ENCODE data around the gene RUFY1. TPM values are rescaled to one million over a fixed set of nuclear protein-coding genes. Genes with fewer than 3 reads are reported as not detected.

The RUFY1 gene
- total RNA-seq, 4 donors from 2014 or later = 49.8 to 75.0 (median 63.0) TPM

- H3K36me3 ChIP-seq = peaks cover 26 to 28% of the 10 kb centered on the region in 2 donors
- H3K27me3 ChIP-seq = no peaks in the 10 kb centered on the region
- DNase-seq = no peak
- H3K4me3 ChIP-seq (replicated peaks in 1 of 3) = no peak overlapping the region
- no peaks in the 10 kb centered on the region for H3K4me1 ChIP-seq
- H3K27ac ChIP-seq = no peak overlapping the region
- intact Hi-C loops (cut with DNase I) = no loop called here
- 97 to 98% methylated on average over 42 of the region's 42 CpGs for WGBS, 2 donors
- TF ChIP-seq CTCF (IDR thresholded peaks at IDR 0.05) (no peak), POLR2A (IDR thresholded peaks at IDR 0.05) (no peak)
- H3K9me3 ChIP-seq = no peaks in the 10 kb centered on the region
Measured at GRCh38 chr5:179577286-179577960, 27.1 kb downstream of the RUFY1 start.

DNA sequence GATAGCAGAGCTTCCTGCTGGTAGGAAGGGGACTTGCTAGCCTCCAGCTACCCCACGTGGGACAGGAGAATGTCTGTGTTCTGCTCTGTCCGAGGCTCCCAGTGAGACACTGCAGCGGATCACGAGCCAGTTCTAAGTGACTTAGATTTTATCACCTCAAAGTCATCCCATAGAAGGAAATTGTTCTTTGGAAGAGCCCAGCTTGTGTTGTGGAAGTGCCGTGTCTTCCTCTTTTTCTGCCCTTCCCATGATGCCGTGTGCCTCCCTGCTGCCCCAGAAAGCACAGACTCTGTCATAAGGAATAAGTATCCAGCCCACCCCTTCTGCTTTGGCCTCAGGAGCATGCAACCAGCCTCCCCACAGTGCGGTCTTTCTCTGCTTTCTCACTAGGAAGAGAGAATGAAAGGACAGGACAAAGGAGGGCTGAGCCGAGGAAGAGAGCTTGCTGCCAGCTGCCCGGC is 35.6 kb downstream of the RUFY1 start:
- DNase-seq = no peak
- TF ChIP-seq CTCF (IDR thresholded peaks at IDR 0.05) (no peak), POLR2A (IDR thresholded peaks at IDR 0.05) (no peak)
- no peaks in the 10 kb centered on the region for H3K9me3 ChIP-seq
- H3K27me3 ChIP-seq = no peaks in the 10 kb centered on the region
- intact Hi-C loops (cut with DNase I) = no loop called here
- WGBS, 2 donors = 88 to 91% methylated on average over 7 to 9 of the region's 9 CpGs
- peaks cover 44 to 46% of the 10 kb centered on the region in 2 donors for H3K36me3 ChIP-seq
- no peak overlapping the region for H3K4me3 ChIP-seq (replicated peaks in 1 of 3)
- no peaks in the 10 kb centered on the region for H3K4me1 ChIP-seq
- no peak overlapping the region for H3K27ac ChIP-seq

GRCh38 chr5:179588166-179588565 is 37.8 kb downstream of the RUFY1 start:
- no peak for DNase-seq
- WGBS, 2 donors = 88 to 95% methylated on average over 3 of the region's 3 CpGs

DNA sequence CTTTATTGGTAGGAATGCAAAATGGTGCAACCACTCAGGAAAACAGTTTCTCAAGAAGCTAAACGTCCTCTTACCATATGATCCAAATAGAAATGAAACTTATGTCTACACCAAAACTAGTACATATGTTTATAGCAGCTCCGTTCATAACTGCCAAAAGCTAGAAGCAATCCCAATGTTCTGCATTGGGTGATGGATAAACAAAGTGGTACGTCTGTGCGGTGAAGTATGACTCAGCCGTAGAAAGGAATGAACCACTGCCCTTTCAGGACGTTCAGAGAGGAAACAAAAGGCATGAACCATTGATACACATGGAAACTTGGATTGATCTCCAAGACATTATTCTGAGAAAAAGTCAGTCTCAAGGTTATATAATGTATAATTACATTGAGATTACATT is 45.6 kb downstream of the RUFY1 start:
- H3K4me3 ChIP-seq (replicated peaks in 1 of 3) = no peak overlapping the region
- H3K9me3 ChIP-seq = no peaks in the 10 kb centered on the region
- H3K36me3 ChIP-seq = peaks cover 58 to 88% of the 10 kb centered on the region in 2 donors
- no peak for TF ChIP-seq POLR2A (IDR thresholded peaks at IDR 0.05)
- no peak for TF ChIP-seq CTCF (IDR thresholded peaks at IDR 0.05)
- H3K27ac ChIP-seq = no peak overlapping the region
- no peaks in the 10 kb centered on the region for H3K4me1 ChIP-seq
- intact Hi-C loops (cut with DNase I) = no loop called here
- 82 to 86% methylated on average over 6 of the region's 6 CpGs for WGBS, 2 donors
- no peak for DNase-seq
- H3K27me3 ChIP-seq = no peaks in the 10 kb centered on the region

More at GRCh38 chr5:179588166-179588565, 37.8 kb downstream of the RUFY1 start:
- H3K4me3 ChIP-seq (replicated peaks in 1 of 3) = no peak overlapping the region
- H3K36me3 ChIP-seq = peaks cover 33 to 54% of the 10 kb centered on the region in 2 donors
- H3K27me3 ChIP-seq = no peaks in the 10 kb centered on the region
- intact Hi-C loops (cut with DNase I) = no loop called here
- no peak overlapping the region for H3K27ac ChIP-seq
- H3K9me3 ChIP-seq = no peaks in the 10 kb centered on the region
- no peaks in the 10 kb centered on the region for H3K4me1 ChIP-seq
- TF ChIP-seq CTCF (IDR thresholded peaks at IDR 0.05) = no peak

GRCh38 chr5:179596421-179596820 is 46.1 kb downstream of the RUFY1 start:
- DNase-seq = no peak
- Histone ChIP-seq H3K36me3 (peaks cover 58 to 83% of the 10 kb centered on the region in 2 donors), H3K27ac (no peak overlapping the region), H3K9me3 (no peaks in the 10 kb centered on the region), H3K4me3 (replicated peaks in 1 of 3) (no peak overlapping the region), H3K4me1 (no peaks in the 10 kb centered on the region), H3K27me3 (no peaks in the 10 kb centered on the region)
- 92 to 94% methylated on average over 9 to 10 of the region's 13 CpGs for WGBS, 2 donors
- TF ChIP-seq POLR2A (IDR thresholded peaks at IDR 0.05) (no peak), CTCF (IDR thresholded peaks at IDR 0.05) (no peak)
- intact Hi-C loops (cut with DNase I) = no loop called here
